Amniotic stem cell (primary cell): ENCODE measurements around the gene SLC38A3.

Source experiments
- DNase-seq: peaks from one replicate; lab custom pipeline; 2025; lab: John Stamatoyannopoulos, UW

The SLC38A3 gene

GRCh38 chr3:50204804-50205412 lies at the start of gene SLC38A3:
Gene SLC38A3 (plus strand): TSS chr3:50205271. CDS start chr3:50214200, 8,929 bp downstream.
- DNase-seq = no peak

- no peak for DNase-seq
Observed at GRCh38 chr3:50155491-50155878, 49.6 kb upstream of the SLC38A3 start.

GRCh38 chr3:50155891-50156290 lies 49.2 kb upstream of the SLC38A3 start:
- DNase-seq = no peak

- DNase-seq = no peak
Observed at GRCh38 chr3:50156549-50157493, 48.2 kb upstream of the SLC38A3 start.

- no peak for DNase-seq
Observed at GRCh38 chr3:50157827-50158529, 47.1 kb upstream of the SLC38A3 start.

- DNase-seq = no peak
Observed at GRCh38 chr3:50158530-50159146, 46.4 kb upstream of the SLC38A3 start.

GRCh38 chr3:50160561-50160983 lies 44.5 kb upstream of the SLC38A3 start:
- DNase-seq = no peak

GRCh38 chr3:50161320-50161719 lies 43.8 kb upstream of the SLC38A3 start:
- no peak for DNase-seq

- no peak for DNase-seq
Observed at GRCh38 chr3:50162034-50162883, 42.8 kb upstream of the SLC38A3 start.

- peak; percentile 89 for DNase-seq
Observed at GRCh38 chr3:50163572-50164455, 41.3 kb upstream of the SLC38A3 start.

GRCh38 chr3:50164481-50164880 lies 40.6 kb upstream of the SLC38A3 start:
- DNase-seq = no peak

- no peak for DNase-seq
Observed at GRCh38 chr3:50164984-50165909, 39.8 kb upstream of the SLC38A3 start.

GRCh38 chr3:50165910-50166538 lies 39.0 kb upstream of the SLC38A3 start:
- no peak for DNase-seq

- DNase-seq = no peak
Observed at GRCh38 chr3:50166620-50167019, 38.5 kb upstream of the SLC38A3 start.

- DNase-seq = no peak
Observed at GRCh38 chr3:50167069-50167840, 37.8 kb upstream of the SLC38A3 start.

GRCh38 chr3:50167841-50168209 lies 37.2 kb upstream of the SLC38A3 start:
- DNase-seq = no peak

- DNase-seq = no peak
Observed at GRCh38 chr3:50168388-50168787, 36.7 kb upstream of the SLC38A3 start.

GRCh38 chr3:50168791-50169190 lies 36.3 kb upstream of the SLC38A3 start:
- no peak for DNase-seq
